ENCODE data around the gene MCCD1.

MCCD1 gene

GRCh38 chr6:31574106-31575061 lies 45.6 kb downstream of the MCCD1 start:
- no peak overlapping the region for H3K4me3 ChIP-seq
- no peak for DNase-seq (ENCODE audit: low spot score)
- TF ChIP-seq CTCF (IDR thresholded peaks at IDR 0.05): no peak
- peak overlapping the region in 1 of 2 donors; percentile 22 for H3K27ac ChIP-seq

DNA sequence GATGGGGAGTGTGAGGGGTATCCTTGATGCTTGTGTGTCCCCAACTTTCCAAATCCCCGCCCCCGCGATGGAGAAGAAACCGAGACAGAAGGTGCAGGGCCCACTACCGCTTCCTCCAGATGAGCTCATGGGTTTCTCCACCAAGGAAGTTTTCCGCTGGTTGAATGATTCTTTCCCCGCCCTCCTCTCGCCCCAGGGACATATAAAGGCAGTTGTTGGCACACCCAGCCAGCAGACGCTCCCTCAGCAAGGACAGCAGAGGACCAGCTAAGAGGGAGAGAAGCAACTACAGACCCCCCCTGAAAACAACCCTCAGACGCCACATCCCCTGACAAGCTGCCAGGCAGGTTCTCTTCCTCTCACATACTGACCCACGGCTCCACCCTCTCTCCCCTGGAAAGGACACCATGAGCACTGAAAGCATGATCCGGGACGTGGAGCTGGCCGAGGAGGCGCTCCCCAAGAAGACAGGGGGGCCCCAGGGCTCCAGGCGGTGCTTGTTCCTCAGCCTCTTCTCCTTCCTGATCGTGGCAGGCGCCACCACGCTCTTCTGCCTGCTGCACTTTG lies 46.7 kb downstream of the MCCD1 start, which contains the start of gene TNF:
Gene TNF, plus strand, starts transcription at position 231 of the 567 bp plus-strand sequence. Its CDS starts 177 bp downstream, at position 408.
- TF ChIP-seq CTCF (IDR thresholded peaks at IDR 0.05): no peak
- H3K27ac ChIP-seq: peak within 1 kb of the TSS in 1 of 2 donors; percentile 50
- DNase-seq (ENCODE audit: low spot score): no peak

GRCh38 chr6:31575952-31576685 lies 47.4 kb downstream of the MCCD1 start:
- Histone ChIP-seq H3K27ac (no peak overlapping the region), H3K4me3 (peak overlapping the region; percentile 62)
- TF ChIP-seq CTCF (IDR thresholded peaks at IDR 0.05): no peak

More for the DNA sequence above, 46.7 kb downstream of the MCCD1 start, which contains the start of gene TNF:
- H3K4me3 ChIP-seq: peak within 1 kb of the TSS; percentile 62

GRCh38 chr6:31576897-31577578 lies 48.3 kb downstream of the MCCD1 start:
- DNase-seq (ENCODE audit: low spot score): no peak
- no peak overlapping the region for H3K4me3 ChIP-seq
- no peak for TF ChIP-seq CTCF (IDR thresholded peaks at IDR 0.05)
- no peak overlapping the region for H3K27ac ChIP-seq

More at GRCh38 chr6:31575952-31576685, 47.4 kb downstream of the MCCD1 start:
- no peak for DNase-seq (ENCODE audit: low spot score)

DNA sequence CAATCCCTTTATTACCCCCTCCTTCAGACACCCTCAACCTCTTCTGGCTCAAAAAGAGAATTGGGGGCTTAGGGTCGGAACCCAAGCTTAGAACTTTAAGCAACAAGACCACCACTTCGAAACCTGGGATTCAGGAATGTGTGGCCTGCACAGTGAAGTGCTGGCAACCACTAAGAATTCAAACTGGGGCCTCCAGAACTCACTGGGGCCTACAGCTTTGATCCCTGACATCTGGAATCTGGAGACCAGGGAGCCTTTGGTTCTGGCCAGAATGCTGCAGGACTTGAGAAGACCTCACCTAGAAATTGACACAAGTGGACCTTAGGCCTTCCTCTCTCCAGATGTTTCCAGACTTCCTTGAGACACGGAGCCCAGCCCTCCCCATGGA lies 48.8 kb downstream of the MCCD1 start:
- Histone ChIP-seq H3K27ac (no peak overlapping the region), H3K4me3 (no peak overlapping the region)
- DNase-seq (ENCODE audit: low spot score): no peak
- no peak for TF ChIP-seq CTCF (IDR thresholded peaks at IDR 0.05)

Data from coronary artery (tissue), 2 donors.